Astrocyte of the hippocampus (primary cell): ENCODE measurements around the gene TGM2.
A peak's percentile ranks its signal among the peaks of the same experiment; 100 is the strongest.
"Not testable (repeated sequence)": the region's sequence is repeated elsewhere in the genome, so short reads cannot be mapped to it uniquely, and the experiment has no call there.

Experiments
- DNase-seq: peaks from one replicate; pipeline ENCODE4 v3.0.0; 2011; ENCODE audit warnings: low read depth, low spot score

TGM2 gene

GRCh38 chr20:38115205-38115604, 49.9 kb downstream of the TGM2 start:
- DNase-seq: no peak

- no peak for DNase-seq
Measured at GRCh38 chr20:38114353-38114791, 50.7 kb downstream of the TGM2 start.

GRCh38 chr20:38113401-38114325, 51.4 kb downstream of the TGM2 start:
- no peak for DNase-seq

GRCh38 chr20:38112930-38113294, 52.2 kb downstream of the TGM2 start:
- DNase-seq: no peak

- DNase-seq: no peak
Measured at GRCh38 chr20:38112261-38112929, 52.7 kb downstream of the TGM2 start.

DNA sequence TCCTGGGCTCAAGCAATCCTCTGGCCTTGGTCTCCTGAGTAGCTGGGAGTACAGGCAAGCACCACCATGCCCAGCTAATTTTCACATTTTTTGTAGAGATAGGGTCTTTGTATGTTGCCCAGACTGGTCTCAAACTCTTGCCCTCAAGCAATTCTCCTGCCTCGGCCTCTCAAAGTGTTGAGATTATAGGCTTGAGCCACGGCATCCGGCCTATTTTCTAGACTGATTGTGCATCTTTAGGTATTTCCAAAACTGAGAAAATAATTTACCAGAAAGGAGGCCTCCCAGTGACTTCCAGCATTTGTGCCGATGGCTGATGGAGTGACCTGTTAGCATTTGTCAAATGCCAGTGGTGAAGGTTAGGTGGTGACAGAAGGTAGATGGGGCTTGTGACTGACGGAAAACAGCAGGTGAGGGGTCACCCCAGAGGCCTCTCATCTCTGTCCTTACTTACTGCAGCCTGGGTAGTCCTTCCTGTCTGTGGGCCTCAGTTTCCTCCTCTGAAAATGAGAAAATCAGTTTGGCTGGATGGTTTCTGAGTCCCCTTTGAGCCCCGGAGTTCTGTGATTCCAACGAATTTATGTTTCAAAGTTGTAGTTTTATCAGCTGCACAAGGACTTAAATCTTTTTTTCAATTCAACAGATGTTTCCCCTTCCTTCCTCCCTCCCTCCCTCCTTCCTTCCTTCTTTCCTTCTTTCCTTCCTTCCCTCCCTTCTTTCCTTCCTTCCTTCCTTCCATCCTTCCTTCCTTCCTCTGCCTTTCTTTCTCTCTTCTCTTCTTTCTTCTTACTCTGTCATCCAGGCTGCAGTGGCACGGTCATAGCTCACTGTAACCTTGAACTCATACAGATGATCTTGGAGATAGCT, 53.5 kb downstream of the TGM2 start:
- no peak for DNase-seq

DNA sequence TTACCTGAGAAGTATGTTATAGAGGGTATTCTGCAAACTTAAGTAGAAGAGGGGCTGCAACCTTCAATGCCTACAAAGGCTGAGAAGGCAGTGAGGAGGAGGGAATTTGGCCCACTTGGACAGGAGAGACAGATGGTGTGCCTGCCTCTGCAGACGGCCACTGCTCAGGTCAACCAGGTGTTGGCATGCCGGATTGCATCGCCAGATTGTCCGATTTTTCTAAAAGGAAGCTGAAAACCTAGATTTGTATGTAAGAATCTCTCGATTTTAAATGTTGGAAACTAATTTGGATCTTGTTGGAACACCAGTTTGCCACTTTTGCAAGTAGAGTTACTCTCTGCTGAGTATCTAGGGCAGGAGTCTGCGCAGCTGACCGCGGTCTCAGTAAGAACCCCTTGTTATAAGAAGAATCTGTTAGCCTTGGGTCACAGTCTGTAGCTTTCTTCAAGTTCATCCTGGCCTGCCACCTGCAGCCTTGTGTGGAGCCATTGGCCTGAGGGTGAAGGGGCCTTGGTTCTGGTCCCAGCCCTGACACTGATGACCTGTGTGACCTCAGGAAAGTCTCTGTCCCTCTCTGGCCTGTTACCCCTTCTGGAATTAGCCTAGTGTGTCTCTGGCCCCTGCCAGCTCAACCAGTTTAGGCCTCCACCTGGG, 54.4 kb downstream of the TGM2 start:
- no peak for DNase-seq

DNA sequence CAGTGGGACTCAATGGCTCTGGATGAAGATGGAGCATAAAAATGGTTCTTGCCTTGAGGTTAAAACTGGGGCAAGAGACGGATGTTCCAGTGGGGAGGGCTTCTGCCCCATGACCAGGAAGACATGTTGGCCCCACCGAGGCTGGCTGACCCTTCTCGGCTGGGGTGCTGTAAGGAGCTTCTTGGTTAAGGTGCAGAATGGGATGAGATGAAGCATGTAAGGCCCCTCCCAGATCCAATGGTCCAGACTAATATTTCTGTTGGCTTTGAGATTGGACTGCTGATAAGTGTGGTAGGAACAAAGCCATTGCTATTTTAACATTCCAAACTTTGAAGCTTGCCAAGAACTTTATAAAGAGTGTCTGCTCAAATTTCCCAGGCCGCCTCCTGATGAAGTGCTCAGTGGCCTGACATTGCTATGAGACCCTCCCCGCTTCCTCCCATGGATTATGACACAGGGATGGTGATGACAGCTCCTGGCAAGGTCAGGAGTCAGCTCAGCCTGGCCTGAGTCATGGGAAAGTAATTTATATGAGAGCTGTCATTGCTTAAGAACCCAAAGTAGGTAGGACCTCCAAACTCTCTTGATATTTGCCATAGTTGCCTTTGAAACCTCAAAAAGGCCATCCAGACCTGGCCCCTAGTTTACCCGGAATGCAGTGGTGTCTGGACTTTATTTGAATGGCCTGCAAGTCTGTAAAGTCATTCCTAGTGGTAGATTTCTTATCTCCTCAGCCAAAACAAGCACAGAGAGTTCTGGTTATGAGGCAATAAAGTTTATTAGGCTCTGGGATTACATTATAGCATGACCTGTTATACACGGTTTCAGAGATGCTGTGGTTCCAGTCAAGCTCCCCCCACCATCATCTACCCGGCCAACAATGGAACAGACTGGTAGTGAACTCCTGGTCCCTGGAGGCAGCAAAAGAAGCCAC, 55.2 kb downstream of the TGM2 start:
- DNase-seq: peak; percentile 93

DNA sequence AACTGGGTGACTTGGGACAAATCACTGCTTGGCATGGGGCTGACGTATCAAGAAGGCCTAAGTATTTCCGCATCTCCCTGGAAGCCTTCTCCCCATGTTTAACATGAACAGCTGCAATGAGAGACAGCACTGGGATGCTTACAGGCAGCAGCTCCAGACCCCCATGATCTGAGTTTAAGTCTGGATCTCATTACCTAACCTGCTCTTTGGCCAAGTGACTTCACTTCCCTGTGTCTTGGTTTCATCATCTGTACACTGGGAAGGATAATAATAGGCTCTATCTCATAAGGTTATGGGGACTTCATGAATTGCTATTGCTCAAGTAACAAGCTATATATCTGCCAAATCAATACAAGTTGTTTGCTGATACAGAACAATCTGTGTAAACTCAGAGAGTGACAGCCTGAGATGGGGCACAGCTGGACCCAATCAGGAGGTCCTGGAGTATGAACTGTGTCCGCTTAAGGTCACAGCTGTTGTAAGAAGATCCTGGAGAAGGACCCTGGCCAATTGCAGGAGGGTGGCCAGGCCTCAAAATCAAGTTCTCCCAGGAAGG, 56.0 kb downstream of the TGM2 start:
- DNase-seq: no peak

- DNase-seq: peak; percentile 57
Measured at GRCh38 chr20:38108438-38108985, 56.6 kb downstream of the TGM2 start.

GRCh38 chr20:38107916-38108315, 57.2 kb downstream of the TGM2 start:
- not testable (repeated sequence) for DNase-seq

GRCh38 chr20:38107386-38107785, 57.7 kb downstream of the TGM2 start:
- not testable (repeated sequence) for DNase-seq

DNA sequence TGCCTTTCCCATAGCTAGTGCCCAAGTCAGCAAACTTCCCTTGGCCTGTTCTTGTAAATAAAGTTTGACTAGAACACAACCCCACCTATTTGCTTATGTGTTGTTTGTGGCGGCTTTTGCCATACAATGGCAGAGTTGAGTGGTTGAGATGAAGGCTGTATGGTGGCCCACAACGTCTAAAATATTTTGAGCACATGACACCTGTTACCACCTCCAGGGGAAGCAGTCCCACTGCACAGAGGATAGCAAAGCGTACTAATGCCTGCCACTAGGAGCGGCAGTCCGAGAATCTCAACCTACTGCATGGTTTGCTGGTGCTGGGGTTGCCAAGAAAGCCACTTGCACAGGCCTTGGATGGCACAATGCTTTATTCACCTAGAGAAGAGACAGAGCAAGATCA, 58.6 kb downstream of the TGM2 start:
- DNase-seq: no peak

- DNase-seq: no peak
Measured at GRCh38 chr20:38104285-38104684, 60.8 kb downstream of the TGM2 start.

GRCh38 chr20:38102206-38102605, 62.9 kb downstream of the TGM2 start:
- not testable (repeated sequence) for DNase-seq

DNA sequence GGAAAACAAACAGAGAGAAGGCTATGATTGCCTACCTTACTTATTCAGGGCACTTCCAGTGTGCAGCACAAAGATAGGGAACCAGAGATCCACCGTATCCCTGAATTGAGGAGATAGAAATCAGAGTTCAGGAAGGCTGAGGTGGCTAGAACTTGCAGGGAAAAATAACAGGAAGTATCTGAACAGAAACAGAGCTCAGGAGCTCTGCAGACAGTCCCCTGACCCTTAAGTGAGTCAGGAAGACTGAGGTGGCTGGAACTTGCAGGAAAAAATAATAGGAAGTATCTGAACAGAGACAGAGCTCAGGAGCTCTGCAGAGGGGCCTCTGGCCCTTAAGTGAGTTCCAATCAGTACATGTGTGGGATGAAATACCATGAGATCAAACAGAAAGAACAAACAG, 66.1 kb downstream of the TGM2 start:
- DNase-seq: no peak

- DNase-seq: no peak
Measured at GRCh38 chr20:38095017-38095686, 69.9 kb downstream of the TGM2 start.

DNA sequence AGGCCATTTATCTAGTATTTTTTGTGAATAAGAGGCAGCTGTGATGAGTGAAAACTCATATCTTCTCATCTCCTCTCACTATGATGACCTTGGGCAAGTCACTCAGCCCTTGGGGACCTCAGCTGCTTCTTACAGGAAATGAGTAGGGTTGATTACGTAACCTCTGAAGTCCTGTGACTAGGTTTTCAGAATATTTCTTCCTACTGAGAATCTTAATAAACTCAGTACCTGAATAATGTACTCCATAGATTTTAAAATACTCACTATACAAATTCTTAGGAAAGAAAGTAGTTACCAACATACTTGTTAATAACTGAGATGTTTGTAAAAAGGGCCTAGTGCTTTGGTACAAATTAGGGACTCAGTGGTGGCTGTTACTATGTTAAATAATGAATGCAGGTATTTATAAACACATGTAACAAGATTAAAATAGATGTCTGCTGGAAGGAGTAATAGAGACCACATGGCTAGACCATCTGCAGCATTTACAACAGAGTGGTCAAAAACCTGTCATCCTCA, 70.6 kb downstream of the TGM2 start:
- no peak for DNase-seq

DNA sequence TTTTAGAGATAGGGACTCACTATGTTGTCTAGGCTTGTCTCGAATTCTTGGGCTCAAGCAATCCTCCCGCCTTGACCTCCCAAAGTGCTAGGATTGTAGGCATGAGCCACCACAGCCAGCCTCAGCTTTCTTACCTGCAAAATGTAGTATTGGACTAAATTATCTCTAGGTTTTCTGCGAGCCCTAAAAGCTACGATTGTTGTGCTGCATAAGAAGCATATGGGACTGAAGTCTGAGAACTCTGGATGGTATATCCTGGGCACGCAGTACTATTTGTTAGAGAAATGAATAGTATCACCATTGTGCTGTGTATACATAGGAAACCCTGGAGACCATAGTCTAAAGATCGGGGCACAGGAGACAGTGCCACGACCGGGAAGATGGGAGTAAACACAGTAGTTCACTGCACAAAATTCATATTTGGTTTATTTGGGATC, 71.4 kb downstream of the TGM2 start:
- DNase-seq: no peak
